Thyroid gland (tissue), 4 donors: Measurements from ENCODE around the gene RAD52.

Experiments
- POLR2A ChIP-seq, 2 donors: fragments of 450-650 bp; IDR thresholded peaks; one replicate each; pipeline ENCODE4 v1.6.1; 2017; ENCODE audit warnings: antibody characterized with exemption in 2 of 2, mild to moderate bottlenecking in 2 of 2, moderate library complexity in 1 of 2
- TF ChIP-seq, protein P1 (sequence below), 6 experiments: fragments of 200-600 bp in 3 of 6; fragments of 450-650 bp in 3 of 6; sonication (generic) in 3 of 6; IDR thresholded peaks; one replicate each; pipeline ENCODE4 v1.5.1; 2016 to 2019; ENCODE audit warnings: antibody characterized with exemption in 6 of 6, mild to moderate bottlenecking in 2 of 6, inconsistent platforms in 1 of 6, moderate library complexity in 1 of 6

DNA sequence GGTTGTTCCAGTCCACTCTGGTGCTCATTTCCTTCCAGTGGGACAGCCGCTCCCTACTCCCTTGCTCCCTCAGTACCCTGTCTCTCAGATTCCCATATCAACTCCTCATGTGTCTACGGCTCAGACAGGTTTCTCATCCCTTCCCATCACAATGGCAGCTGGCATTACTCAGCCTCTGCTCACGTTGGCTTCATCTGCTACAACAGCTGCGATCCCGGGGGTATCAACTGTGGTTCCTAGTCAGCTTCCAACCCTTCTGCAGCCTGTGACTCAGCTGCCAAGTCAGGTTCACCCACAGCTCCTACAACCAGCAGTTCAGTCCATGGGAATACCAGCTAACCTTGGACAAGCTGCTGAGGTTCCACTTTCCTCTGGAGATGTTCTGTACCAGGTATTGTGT is 69.9 kb downstream of the RAD52 start:
- TF ChIP-seq, protein P1, sequence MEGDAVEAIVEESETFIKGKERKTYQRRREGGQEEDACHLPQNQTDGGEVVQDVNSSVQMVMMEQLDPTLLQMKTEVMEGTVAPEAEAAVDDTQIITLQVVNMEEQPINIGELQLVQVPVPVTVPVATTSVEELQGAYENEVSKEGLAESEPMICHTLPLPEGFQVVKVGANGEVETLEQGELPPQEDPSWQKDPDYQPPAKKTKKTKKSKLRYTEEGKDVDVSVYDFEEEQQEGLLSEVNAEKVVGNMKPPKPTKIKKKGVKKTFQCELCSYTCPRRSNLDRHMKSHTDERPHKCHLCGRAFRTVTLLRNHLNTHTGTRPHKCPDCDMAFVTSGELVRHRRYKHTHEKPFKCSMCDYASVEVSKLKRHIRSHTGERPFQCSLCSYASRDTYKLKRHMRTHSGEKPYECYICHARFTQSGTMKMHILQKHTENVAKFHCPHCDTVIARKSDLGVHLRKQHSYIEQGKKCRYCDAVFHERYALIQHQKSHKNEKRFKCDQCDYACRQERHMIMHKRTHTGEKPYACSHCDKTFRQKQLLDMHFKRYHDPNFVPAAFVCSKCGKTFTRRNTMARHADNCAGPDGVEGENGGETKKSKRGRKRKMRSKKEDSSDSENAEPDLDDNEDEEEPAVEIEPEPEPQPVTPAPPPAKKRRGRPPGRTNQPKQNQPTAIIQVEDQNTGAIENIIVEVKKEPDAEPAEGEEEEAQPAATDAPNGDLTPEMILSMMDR (IDR thresholded peaks at IDR 0.05) = no peak
- TF ChIP-seq POLR2A (IDR thresholded peaks at IDR 0.05) = no peak
